Left hindlimb (tissue), 1 donor: ENCODE results near the gene PAX7.
"Not testable (repeated sequence)": the region's sequence is repeated elsewhere in the genome, so short reads cannot be mapped to it uniquely, and the experiment has no call there.

Source experiments
- DNase-seq: peaks from one replicate; pipeline ENCODE4 v3.0.0-alpha.2; 2018

PAX7 gene

DNA sequence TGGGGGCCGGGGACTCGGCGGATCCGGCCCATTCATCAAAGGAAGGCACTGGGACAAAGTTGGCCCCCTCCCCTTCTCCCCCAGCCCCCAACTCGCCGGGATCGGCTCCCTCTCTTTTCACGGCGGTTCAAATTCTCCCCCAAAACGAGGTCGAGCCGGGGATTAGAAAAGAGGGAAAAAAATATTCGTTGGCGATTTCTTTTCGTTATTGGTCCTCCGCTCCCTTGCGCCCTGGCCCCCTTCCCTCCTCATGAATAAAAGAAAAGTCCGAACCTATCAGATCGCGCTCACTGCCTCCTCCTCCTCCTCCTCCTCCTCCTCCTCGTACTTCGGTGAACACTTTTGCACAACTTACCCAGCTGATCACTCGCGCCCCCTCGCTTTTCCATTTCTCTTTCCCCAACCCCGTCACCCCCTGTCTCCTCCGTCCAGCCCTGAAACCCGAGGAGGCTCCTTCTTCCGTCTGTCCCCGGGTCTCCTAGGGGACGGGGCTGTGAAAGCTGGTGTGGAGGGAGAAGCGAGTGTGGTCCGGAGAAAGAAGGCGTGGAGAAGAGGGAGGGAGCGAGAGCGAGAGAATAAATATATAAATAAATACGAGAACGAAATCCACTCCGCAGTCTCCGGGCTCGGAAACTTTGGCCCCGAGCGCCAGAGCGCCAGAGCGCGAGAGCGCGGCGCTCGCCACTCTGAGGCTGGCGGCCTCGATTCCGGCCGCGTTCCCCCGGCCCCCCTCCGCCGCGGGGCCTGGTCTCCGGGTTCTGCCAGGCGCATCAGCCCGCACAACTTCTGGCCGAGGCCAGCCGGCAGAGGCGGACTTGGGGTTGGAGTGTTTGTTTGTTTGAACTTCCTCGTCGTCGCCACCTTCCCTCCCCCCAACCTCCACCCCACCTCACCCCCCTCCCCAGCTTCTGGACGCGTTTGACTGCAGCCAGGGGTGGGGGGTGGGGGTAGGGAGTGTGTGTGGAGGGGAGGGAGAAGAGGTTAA is at the start of gene PAX7:
TSS of gene PAX7 (plus strand) at position 336 of the 985 bp plus-strand sequence. CDS start 758 bp downstream, outside the sequence.
- peak; percentile 60 for DNase-seq

- DNase-seq, result no peak
These were observed 49.2 kb upstream of the PAX7 start for GRCh38 chr1:18581420-18581880.

DNA sequence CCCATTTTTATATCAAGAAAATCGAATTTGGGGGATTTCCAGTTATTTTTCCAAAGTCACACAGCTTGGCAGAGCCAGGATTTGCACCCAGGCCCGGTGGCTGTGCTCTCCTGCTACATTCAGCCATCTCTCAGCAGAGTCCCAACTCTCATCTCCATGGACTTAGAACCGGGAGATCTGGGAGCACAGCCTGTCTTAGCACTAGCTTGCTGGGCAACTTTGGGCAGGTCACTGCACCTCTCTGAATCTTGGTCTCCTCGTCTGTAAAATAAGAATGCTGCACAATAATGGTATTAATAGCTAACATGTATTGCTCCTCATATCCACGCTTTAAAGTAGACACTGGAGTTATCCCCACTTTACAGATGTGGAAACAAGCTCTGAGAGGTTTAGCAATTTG is 47.8 kb upstream of the PAX7 start:
- no peak for DNase-seq

DNA sequence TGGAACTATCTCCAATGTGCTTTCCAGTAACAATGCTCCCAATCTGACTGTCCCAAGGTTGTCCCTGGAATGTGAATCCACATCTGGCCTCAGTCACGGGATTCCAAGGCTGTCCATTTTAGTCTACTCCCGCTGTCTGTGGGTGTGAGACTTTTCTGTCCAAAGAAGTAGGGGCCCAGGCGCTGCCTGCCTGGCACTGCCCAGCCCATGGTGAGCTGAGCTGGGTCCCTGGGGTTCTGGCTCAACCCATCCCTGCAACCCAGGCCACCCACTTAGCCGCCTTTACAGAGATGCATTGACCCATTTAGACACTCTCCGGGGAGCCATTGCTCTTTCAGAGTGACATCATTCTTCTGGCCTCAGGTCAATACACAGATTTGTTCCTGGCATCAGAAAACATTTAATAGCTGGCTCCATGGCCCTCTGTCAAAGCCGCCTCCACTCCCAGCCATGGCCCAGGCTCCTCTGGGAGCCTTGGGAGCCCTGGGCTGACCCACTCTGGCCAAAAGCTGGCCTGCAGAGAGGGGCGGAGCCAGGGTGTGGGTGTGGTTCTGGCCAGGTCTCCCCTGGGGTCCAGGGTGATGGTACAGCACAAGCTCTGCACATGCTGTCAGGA is 47.2 kb upstream of the PAX7 start:
- peak; percentile 41 for DNase-seq

DNA sequence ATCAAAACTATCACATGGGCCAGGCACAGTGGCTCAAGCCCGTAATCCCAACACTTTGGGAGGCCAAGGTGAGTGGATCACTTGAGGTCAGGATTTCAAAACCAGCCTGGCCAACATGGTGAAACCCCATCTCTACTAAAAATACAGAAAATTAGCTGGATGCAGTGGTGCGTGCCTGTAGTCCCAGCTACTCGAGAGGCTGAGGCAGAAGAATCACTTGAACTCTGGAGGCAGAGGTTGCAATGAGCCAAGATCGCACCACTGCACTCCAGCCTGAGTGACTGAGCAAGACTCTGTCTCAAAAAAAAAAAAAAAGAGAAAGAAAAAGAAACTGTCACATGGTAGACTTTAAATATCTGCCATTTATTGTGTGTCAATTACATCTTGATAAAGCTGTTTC is 44.6 kb upstream of the PAX7 start:
- DNase-seq, result not testable (repeated sequence)

- no peak for DNase-seq
These were observed 42.6 kb upstream of the PAX7 start for GRCh38 chr1:18588093-18588492.

DNA sequence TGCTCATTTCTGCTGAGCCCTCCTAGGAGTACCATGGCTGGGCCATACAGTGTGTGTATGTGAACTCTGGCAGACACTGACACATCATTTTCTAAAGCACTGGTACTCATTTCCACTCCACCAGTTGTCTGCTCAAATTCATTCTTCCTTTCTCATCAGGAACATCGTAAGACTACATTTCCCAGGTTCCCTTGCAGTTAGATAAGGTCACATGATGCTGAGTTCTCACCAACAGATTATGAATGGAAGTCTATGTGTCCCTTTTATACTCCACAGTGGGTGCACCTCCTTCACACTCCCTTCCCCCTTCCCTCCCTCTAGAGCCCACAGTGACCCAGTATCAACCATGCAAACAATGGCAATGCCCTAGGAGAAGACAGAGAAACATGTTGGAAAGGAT is 38.3 kb upstream of the PAX7 start:
- no peak for DNase-seq

DNA sequence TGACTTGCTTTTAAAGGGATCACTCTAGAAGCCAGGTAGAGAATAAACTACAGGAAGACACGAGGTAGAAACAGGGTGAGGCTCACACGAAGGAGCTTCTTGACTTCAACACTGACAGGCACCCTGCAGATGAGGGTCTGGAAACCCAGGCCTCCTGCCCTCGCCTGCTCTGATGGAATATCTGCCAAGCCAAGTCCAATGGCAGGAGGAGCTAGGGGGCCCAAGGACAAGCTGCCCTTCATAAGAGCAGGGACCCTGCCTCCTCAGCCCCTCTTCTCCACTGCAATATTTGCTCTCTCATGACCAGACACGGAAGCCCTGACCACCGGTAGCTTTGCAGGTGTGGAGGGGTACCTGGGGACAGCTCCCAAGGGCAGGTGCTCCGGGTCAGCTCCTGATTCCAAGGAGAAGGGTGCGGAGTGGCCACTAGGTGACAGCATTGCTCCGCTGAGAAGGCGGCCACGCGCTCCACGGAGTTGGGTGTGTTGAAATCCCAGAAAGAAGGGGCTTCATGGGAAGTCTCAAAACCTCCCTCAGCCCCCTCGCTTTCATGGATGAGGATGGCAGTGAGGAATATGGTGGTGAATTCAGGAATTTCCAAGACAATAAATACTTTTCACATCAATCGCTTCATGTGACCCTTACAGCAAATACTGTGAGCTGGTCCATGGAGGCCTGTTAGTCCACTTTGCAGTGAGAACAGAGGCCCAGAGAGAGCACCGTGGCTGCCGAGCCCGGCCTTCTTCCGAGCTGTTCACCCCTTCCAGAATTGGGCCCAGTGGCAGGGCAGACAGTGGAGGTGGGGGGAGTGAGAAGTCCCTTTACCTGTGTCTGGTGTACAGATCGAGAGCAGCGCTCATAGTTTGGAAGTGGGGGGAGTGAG is 33.2 kb upstream of the PAX7 start:
- DNase-seq, result peak; percentile 64

- DNase-seq, result peak; percentile 71
These were observed 31.6 kb upstream of the PAX7 start for GRCh38 chr1:18599086-18599485.

GRCh38 chr1:18599704-18600103 is 30.9 kb upstream of the PAX7 start:
- no peak for DNase-seq

GRCh38 chr1:18602533-18603211 is 28.0 kb upstream of the PAX7 start:
- no peak for DNase-seq

- no peak for DNase-seq
These were observed 27.3 kb upstream of the PAX7 start for GRCh38 chr1:18603212-18603852.

DNA sequence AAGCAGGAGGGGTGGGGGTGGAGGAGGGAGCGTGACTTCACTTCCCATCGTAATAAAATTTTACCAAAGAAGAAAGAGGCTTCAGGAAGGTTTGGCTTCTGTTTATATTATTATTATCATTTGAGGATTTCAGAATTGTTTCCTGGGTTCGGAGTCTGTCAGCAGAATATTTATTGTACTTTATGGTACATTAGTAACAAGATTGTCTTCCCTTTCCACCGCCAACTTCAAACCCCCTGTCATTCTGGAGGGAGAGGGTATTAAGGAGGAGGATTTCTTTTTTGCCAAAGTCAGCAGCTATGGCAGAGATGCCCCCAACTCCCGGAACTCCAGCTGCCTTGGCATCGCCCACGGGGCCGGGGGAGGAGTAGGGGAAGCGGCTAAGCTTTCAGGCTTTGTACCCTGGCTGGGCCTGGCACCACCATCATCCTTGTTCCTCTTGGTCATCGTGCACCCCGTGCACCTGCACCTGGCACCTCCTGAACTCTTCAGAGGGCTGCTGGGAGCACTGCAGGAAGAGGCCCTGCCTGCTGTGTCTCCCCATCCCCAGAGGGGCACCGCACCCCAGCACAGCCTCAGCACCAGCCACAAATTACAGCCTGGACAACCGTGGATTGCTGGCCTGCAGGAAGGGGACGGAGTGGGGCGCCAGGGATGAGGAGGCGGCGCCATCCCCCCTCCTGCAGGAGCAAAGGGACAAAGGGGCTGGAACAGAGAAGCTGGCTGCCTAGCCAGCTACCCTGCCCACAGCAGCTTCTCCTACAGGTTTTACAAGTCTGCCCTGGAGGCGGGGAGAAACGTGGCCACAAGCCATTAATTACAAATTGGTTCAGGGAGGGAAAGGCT is 24.0 kb upstream of the PAX7 start:
- no peak for DNase-seq

DNA sequence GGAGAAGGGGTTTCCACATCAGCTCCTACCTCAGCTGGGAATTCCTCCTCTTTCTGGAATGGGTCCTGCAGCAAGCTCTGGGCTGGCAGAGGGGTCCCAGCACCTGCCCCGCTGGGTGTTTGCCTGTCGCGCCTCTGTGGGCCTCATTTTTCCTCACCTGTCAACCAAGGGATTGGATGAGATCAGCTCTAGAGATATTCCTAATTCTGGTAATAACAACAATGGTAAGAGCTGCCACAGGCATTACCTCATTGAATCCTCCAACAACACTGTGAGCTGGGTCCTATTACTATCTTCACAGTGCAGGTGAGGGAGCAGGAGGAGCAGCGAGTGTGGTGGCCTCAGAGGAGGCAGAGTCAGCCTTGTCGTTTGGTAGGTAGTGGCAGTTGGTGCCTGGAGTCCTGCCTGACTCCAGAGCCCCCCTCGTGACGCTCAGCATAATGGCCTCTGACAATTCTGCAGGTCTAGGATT is 23.3 kb upstream of the PAX7 start:
- no peak for DNase-seq

- no peak for DNase-seq
These were observed 22.1 kb upstream of the PAX7 start for GRCh38 chr1:18608534-18608933.

GRCh38 chr1:18611311-18611710 is 19.3 kb upstream of the PAX7 start:
- DNase-seq, result no peak

DNA sequence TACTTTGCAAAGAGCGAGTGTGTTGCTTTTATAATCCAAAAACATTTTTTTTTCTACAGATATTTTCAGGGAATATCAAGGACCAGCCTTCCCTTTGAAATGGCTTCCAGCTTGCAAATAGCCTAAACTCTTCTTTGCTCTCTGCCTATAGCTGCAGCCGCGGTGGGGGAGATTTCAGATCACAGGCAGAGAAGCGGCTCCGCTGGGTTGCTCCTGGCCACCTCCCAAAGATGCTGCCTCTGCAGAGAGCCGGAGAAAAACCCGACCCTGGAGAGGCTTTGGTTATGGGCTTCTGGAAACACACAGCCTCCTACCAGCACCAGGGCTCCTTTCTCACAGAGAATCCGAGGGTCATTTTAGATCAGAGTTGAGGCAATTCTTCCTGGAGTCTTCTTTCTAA is 18.6 kb upstream of the PAX7 start:
- DNase-seq, result no peak

DNA sequence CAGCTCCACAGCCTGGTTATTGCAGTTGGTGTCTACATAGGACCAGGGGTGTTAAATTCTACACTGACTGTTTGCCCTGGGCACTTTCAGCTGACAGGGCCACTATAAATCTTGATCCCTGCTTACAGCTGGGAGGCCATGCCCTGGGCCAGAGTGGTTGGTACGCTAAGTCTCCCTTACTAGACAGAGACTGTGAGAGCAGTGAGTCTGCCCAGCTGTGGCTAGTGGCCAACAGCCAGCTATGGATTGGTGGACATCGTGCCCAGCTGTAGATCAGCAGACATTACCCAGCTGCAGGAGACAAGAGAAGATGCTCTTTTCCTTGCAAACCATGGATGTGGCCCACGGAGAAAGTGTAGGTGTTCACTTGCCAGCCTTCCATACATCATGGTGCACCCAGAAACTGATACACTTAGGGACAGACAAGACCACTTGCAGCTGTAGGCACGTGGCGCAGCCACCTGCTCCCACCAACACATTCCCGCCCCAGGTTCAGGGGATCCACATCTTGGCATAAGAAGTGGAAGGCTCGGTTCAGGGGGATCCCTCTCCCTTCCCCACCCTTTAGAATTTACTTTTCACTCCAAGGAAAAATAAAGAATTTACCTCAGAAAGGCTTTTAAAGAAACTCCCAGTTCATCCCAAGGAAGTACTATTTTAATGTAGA is 16.4 kb upstream of the PAX7 start:
- no peak for DNase-seq

DNA sequence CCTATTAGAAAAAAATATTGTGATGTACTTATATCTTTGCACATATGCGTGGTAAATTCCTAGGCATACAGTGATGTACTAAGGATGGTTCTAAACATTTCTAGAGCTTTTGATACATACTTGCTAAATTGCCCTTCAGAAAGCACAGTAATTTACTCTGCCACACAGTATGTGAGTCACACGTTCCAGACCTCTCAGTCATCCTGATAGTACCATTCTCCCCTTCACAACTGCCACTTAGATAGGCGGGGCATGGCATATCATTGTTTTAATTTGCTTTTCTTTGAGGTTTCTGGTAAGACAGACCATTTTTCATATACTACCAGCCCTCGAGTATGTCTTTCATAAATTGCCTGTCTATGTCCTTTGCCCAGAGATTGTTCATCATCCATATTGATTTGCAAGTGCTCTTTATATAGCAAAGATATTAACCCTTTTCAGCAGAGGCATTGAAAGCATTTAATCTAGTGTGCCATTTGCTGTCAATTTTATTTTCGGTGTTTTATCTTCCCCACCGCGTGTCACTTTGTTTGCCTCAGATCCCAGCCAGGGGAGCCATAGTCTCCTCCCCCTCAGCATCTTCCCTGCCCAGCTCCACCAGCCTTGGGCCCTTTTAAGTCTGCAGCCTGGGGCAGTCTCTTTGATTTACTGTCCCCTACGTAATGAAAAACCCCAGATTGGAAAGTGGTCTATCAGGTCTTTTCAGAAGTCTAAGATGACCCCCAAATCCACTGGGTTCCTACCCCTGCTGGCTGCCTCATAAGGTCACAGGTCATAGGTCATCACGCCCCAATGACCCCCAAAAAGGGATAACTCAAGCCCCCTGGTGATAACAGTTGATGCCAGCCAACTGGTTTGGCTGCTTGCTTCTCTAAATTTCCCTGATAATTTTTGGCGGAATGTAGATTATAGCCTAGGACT is 11.8 kb upstream of the PAX7 start:
- DNase-seq, result no peak
